Stimulated activated CD4-positive, alpha-beta T cell treated with anti-CD3 and anti-CD28 coated beads, Interleukin-15, amount 100 ng/mL, for 1 hour (primary cell): ENCODE measurements around the gene AGPAT3.

Experiments
- DNase-seq, 2 donors: peaks; one replicate each; pipeline ENCODE4 v3.0.0-alpha.2; 2020; ENCODE audit warnings: low read depth in 1 of 2, low spot score in 1 of 2

AGPAT3 gene

DNA sequence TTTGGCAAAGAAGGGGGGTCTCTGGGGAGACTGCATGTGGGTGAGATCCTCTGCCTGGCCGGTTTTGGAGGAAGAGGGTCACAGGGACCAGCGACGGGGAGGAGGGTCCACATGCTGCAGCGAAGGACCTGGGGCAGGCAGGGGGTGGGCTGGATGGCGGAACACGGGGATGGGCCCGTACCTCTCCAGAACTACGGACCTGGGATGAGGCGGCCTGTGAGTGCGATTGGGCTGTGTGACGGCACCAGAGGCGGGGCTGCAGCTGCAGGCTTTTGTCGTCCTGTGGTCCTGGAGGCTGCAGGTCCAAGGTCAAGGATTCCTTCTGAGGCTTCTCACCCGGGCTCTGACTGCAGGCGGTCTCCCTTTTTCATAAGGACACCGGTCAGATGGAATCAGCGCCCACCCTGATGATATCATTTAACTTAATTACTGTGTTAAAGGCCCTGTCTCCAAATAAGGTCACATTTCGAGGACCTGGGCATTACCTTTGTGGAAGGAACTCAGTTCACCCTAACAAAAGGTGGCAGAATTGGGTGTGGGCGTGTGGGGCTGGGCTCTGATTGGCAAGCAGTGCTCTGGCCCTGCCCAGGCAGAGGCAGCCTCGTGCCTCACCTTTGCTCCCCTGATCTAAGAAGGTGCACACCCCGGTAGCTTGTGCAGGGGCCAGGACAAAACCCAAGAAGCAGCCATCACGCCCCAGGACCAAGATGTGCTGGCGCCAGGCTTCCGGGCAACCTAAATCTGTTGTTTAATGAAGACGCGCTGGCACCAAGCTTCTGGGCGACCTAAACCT, 87.1 kb downstream of the AGPAT3 start:
- no peak for DNase-seq

DNA sequence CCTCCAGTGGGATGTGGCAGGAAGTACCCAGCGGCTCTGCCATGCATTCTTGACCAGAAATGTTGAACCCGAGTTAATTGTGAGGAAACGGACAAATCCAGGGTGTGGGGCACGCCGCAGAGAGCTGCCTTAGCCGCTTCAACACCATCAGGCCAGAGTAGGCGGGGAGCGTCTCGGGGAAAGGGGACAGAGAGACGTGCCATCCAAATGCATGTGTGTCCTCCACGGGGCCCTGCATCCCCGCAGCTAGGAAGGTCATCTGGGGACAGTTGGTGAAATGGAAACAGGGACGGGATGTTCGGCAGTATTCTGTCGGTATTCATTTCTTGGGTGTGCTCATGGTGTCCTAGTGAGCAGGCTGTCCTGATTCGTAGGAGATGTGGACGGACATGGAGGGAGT, 88.0 kb downstream of the AGPAT3 start:
- no peak for DNase-seq

DNA sequence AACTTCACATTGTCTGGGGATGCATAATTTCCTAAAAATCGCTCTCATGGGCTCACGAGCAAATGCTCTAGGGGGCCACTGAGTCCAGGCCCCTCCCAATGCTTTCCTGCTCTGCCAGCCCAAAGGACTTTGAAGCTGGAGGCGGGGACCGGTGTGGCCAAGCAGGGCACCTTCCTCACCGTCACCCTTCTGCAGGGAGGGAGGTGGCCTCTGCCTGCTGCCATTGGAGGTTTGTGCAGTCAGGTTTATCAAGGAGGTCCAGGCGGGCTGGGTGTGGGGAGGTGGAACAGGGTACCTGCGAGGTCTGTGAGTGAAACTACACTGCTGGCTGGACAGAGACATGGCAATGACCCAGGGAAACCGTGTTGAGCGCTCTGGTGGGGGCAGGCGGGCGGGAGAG, 89.0 kb downstream of the AGPAT3 start:
- no peak for DNase-seq

DNA sequence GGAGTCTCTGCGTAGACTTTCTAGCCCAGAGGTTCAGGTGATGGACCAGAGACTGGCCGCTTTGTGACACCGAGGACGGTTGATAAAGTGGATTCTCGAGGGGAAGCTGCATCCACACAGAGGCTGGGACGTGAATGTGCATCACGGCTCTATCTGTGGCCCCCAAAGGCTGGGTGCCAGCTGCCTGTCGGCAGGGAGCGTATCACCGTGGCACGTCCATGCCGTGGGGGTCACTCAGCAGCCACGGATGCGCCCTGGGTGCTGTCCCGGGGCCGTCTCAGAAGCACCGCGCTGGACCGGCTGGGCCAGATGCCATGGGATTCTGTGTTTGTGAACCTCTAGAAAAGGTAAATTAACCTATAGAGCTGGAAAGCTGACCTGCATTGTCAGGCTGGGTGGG, 89.9 kb downstream of the AGPAT3 start:
- DNase-seq = no peak

DNA sequence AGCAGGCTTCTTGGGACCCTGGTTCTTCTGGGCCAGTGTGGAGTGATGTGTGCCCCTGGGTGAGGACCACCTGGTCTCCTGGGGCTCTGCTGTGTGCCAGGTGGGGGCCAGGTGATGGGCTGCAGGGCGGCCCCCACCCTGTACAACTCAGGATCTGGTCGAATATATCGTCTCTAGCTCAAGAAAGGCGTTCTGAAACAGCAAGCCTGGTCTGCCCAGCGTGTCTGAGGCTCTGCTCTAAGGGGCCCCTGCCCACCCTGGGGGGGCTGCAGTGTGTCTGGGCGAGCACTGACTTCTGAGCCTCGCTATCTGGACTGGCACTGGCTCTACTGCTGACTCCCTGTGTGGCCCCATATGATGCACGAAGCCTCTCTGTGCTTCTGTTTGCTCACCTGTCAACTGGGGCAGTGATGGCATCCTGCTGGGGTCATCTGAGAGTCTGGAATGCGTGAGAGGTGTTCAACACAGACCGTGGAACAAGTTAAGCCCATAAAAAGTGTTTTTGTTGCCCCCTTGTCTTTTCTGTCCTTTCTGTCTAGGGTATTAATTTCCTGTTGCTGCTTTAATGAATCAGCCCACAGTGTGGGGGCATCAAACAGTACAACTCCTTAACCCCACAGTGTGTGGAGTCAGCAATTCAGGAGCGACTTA, 91.1 kb downstream of the AGPAT3 start:
- no peak for DNase-seq

DNA sequence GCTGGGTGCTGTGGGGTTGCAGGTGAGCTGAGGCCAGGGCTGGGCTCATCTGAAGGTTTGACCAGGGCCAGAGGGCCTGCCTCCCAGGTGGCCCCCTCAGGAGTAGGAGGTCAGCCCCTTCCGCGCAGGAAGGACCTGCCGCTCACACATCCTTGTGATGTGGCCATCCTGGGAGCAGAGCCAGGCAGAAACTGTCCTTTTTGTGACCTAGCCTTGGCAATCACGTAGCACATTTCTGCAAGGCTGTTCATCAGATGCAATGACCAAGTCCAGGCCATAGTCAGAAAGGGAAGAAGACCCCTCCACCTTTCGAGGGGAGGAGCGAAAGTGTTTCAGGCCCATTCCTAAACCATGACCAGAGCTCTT, 91.6 kb downstream of the AGPAT3 start:
- DNase-seq = no peak

DNA sequence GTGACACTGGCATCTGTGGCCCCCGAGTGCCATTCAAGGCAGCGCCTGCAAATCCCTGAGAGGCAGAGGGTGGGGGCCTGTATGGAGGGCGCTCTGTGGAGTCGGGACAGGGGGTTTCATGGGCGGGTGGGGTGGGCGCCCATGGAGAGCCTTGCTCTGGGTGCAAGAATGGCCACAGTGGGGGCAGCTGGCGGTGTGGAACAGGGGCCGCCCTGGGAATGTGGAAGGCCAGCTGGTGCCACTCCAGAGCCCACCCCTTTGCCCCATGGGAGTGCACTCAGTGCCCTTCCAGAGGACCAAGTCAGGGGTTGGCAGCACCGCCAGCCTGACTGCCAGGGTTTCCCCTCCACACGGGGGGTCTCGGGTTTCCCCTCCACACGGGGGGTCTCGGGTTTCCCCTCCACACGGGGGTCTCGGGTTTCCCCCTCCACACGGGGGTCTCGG, 92.1 kb downstream of the AGPAT3 start:
- no peak for DNase-seq

DNA sequence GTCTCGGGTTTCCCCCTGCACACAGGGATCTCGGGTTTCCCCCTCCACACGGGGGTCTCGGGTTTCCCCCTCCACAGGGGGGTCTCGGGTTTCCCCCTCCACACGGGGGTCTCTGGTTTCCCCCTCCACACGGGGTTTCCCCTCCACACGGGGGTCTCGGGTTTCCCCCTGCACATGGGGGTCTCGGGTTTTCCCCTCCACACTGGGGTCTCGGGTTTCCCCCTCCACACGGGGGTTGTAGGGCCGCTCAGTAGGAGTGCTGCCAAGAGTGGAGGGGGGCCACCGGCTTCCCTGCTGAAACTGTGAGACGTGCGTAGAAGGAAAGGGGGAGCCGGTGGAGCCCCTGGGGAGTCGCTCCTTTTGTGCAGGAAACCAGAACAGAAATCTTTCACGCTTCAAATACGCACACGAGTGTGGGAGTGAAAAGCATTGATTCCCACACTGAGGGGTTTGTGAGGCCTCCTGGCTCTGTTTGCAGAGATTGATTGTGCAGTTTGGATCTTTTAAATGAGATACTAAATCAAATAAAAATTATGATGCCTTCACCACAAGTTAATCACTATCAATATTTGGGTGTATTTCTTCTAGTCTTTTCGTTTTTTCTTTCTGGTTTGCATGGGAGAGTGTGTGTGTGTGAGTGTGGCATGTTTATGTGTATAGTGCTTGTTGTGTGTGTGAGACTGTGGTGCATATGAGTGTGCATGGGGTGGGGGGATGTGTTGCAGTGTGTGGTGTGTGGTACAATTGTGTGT, 92.8 kb downstream of the AGPAT3 start:
- DNase-seq = no peak

DNA sequence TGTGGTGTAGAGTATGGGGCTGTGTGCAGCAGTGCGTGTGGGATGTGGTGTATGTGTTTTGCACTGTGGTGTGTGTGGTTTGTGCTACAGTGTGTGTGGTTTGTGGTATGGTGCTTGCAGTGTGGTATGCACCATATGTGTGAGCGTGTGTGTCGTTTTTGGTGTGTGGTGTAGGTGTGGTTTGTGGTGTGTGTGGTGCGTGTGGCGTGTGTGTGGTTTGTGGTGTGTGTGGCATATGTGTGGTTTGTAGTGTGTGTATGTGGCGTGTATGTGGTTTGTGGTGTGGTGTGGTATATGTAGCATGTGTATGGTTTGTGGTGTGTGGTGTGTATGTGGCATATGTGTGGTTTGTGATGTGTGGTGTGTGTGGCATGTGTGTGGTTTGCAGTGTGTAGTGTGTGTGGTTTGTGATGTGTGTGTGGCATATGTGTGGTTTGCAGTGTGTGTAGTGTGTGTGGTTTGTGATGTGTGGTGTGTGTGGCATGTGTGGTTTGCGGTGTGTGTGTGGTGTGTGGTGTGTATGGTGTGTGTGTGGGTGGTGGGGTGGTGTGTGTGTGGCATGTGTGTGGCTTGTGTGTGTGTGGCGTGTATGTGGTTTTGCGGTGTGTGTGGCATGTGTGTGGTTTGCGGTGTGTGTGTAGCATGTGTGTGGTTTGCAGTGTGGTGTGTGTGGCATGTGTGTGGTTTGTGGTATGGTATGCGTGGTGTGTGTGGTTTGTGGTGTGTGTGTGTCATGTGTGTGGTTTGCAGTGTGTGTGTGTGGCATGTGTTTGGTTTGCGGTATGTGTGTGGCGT, 93.5 kb downstream of the AGPAT3 start:
- DNase-seq = no peak

DNA sequence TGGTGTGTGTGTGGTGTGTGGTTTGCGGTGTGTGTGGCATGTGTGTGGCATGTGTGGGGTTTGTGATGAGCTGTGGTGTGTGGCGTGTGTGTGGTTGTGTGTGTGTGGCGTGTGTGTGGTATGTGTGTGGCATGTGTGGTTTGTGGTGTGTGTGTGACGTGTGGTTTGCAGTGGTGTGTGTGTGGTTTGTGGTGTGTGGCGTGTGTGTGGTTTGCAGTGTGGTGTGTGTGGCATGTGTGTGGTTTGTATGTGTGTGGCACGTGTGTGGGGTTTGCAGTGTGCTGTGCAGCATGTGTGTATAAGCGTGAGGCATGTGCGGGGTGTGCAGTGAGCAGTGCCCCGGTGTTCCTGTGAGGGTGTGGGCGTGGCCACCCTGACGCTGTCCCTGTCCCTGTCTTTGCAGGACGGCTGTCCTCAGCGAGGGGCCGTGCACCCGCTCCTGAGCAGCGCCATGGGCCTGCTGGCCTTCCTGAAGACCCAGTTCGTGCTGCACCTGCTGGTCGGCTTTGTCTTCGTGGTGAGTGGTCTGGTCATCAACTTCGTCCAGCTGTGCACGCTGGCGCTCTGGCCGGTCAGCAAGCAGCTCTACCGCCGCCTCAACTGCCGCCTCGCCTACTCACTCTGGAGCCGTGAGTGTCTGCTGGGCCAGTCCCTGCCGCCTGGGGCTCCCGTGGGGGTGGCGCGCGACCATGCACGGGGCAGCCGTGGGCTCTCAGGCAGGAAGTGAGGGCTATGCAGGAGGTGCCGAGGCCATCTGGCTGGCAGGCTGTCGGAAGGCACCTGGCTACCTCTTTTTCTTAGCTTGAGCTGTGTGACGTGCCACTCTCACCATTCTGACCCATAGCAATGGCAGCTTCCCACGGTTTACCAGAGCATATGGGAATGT, 94.5 kb downstream of the AGPAT3 start:
- DNase-seq = no peak

DNA sequence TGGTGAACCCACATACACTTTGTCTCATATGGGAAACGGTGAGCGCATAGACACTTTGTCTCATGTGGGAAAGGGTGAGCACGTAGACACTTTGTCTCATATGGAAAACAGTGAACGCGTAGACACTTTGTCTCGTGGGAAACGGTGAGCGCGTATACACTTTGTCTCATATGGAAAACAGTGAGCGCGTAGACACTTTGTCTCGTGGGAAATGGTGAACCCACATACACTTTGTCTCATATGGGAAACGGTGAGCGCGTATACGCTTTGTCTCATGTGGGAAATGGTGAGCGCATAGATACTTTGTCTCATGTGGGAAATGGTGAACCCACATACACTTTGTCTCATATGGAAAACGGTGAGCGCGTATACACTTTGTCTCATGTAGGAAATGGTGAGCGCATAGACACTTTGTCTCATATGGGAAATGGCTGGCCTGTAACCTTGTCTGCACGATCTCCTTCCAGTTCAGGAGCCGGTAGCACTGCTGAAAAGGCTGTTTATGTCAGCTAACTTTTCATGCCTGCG, 96.4 kb downstream of the AGPAT3 start:
- no peak for DNase-seq

DNA sequence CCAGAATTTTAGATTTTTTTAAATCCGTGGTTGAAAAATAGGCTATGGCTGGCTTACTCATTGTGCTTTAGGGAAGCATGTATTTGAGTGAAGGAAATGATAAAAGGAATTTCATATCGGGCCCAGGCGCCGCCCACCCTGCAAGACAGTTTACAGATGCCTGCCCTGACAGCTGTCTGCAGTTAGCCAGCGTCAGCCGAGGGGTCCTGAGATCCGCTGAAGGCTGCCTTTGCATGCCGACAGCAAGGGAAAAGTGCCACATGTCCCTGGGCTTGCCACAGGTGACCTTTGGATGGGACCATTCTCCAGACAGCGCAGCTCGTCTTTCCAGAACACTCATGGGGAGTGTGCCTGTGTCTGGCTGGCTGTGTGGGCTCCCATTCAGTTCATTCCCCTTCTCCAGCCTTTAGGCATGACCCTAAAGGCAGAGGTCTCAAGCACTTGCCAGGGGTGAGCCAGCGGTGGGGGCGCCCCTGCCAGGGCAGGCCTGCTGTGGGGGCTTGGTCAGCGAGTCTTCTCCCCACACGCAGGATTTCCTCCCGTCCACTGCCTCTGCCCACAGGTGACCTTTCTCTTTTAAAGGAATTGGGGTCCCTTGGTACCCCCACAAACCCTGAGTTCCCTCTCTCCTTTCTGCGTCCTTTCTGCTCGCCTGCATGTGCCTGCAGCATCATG, 101.0 kb downstream of the AGPAT3 start:
- DNase-seq = no peak

DNA sequence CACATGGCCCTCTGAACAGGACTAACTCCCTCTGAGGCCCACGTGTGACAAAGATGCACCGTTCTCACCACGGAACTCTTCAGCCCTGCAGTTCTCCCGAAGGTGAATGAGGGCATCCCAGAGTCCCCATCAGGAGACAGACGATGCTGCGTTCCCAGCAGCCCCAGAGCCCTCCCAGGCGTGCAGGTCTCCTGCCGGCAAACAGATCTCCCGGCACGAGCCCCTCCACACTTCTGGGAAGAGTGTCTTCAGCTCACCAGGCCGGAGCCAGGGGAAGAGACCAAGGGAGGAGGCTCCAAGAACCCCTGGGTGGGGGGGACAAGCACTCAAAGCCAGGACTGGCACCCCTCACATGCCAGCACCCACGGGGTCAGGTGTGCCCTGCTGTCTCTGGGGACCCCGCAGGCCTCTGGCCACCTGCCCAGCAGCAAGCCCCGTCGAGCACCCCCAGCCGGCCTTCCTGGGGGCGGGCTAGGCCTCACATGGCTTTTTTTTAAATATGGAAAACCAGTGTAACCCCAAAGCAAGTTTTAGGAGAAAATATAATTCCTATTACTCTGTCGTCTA, 102.0 kb downstream of the AGPAT3 start:
- no peak for DNase-seq

DNA sequence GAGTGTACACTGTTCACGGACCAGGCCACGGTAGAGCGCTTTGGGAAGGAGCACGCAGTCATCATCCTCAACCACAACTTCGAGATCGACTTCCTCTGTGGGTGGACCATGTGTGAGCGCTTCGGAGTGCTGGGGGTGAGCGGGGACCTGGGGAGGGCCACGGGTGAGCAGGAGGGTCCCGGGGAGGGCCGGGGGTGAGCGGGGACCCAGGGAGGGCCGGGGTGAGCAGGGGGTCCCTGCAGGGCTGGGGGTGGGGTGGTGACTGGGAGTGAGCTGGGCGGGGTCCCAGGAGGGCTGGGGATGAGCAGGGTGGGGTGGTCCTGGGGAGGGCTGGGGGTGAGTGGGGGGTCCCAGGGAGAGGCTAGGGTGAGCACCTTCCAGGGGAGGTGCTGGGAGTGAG, 103.0 kb downstream of the AGPAT3 start:
- DNase-seq = no peak

DNA sequence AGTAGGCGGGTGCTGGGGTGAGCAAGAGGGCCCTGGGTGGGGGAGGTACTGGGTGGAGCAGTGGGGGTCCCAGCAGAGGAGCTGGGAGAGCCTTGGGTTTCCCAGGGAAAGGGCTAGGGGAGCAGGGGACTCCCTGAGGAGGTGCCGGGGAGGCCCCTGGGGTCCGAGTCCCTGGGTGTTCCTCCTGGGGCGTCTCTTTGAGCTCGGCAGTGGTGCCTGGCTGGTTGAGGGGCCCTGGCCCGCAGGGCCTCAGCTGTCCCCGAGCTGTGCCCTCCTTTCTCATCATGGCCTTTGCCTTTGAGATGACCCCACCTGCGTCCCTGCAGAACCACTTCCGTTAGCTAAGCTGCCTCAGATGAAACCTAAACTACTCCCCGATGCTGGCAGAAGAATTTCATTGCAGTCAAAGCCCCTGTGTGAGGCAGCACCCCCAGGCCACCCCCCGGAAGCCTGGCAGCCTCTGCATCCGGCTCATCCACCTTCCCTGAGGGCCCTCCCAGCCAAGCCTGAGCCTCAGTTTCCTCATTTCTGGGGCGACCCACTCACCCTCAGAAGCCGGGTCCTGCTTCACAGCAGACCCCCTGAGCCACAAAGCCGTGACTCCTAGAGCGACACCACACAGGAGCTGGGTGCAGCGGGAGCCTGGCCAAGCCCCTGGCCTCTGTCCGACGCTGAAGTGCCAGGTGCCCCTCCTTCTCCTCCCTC, 103.5 kb downstream of the AGPAT3 start:
- no peak for DNase-seq

DNA sequence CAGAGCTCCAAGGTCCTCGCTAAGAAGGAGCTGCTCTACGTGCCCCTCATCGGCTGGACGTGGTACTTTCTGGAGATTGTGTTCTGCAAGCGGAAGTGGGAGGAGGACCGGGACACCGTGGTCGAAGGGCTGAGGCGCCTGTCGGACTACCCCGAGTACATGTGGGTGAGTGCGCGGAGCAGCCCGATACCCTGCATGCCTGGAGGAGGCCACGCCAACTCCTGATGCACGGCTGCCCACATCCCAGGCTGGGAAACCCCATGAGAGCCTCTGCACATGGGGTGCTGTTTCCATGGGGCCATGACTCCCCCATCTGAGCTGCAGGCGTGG, 104.1 kb downstream of the AGPAT3 start:
- DNase-seq = no peak

DNA sequence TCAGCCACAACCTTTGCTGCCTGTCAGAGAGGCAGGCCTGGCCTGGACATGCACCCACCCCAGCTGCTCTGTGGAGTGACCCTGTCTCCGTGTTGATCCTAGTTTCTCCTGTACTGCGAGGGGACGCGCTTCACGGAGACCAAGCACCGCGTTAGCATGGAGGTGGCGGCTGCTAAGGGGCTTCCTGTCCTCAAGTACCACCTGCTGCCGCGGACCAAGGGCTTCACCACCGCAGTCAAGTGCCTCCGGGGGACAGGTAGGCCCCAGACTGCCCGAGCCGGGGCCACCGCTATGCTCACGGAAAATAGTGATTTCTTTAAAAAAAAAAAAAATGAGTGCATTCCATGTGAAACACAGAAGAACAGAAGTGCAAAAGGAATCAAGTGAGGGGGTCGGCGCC, 105.5 kb downstream of the AGPAT3 start:
- no peak for DNase-seq

DNA sequence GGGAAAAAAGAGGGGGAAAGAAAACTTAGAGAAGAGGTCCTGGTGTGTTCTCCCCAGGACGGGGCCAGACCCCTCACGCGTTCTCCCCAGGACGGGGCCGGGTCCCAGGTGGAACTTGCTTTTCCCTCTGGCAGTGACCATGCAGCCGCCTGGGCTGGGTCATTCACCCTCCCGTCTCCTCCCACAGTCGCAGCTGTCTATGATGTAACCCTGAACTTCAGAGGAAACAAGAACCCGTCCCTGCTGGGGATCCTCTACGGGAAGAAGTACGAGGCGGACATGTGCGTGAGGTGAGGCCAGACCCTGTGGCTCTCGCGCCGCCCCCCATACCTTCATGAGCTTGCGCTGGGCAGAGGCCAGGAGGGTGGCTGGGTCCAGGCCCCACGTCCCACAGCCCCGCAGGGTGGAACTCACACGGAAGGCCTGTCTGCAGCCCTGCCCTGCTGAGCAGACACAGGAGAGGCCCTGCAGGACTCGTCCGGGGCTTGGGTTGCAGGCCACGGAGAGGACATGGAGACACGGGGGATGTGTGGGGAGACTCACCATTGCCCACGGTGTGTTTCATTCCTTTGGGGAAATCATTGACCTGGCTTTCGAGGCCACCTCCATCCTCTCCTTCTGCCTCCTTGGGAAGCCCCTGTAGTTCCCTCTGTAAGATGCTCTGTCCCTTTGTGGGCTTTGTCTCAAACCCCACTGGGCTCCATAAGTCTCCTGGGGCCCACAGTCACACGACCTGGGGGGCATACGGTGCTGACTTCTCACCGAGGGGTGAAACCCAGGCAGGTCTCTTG, 106.4 kb downstream of the AGPAT3 start:
- DNase-seq = no peak
